ENCODE measurements around the gene LRP1B.

DNA sequence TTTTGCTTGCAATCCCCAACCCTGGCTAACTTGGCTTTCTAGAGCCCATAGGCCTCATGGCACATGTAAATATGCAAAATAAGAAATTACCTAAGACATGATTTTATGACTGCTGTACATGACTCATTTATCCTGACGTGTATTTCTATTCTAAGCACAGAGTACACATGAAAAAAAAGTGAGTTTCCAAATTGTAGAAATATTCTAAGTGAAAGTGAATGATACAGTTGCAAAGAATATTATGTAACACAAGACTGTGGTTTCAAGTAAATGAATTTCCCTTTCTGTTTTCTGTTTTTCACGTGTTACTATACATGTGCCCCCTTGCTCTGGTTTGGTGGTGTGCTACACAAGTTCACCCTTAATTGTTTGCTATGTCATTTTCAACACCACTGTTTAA lies 162.4 kb downstream of the LRP1B start:
- no peak for TF ChIP-seq HNF4G (IDR thresholded peaks at IDR 0.05)
- TF ChIP-seq, protein P1, sequence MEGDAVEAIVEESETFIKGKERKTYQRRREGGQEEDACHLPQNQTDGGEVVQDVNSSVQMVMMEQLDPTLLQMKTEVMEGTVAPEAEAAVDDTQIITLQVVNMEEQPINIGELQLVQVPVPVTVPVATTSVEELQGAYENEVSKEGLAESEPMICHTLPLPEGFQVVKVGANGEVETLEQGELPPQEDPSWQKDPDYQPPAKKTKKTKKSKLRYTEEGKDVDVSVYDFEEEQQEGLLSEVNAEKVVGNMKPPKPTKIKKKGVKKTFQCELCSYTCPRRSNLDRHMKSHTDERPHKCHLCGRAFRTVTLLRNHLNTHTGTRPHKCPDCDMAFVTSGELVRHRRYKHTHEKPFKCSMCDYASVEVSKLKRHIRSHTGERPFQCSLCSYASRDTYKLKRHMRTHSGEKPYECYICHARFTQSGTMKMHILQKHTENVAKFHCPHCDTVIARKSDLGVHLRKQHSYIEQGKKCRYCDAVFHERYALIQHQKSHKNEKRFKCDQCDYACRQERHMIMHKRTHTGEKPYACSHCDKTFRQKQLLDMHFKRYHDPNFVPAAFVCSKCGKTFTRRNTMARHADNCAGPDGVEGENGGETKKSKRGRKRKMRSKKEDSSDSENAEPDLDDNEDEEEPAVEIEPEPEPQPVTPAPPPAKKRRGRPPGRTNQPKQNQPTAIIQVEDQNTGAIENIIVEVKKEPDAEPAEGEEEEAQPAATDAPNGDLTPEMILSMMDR (IDR thresholded peaks at IDR 0.05; ENCODE audit: low read depth, low read length, missing input control): no peak
- no peak for TF ChIP-seq HNF4A (conservative IDR thresholded peaks at IDR 0.05)
- no peak for TF ChIP-seq GABPA (IDR thresholded peaks at IDR 0.05 in 1 of 2, conservative IDR thresholded peaks at IDR 0.05 in 1 of 2)
- TF ChIP-seq JUND (IDR thresholded peaks at IDR 0.05): no peak
- TF ChIP-seq EGR1 (IDR thresholded peaks at IDR 0.05; ENCODE audit: low read depth in 2 of 2): no peak
